ENCODE data around the gene KCTD19. TPM values are rescaled to one million over a fixed set of nuclear protein-coding genes. Genes with fewer than 3 reads are reported as not detected.
A peak's percentile ranks its signal among the peaks of the same experiment; 100 is the strongest.

The KCTD19 gene
- total and polyA plus RNA-seq, 3 experiments from 2014 or later: 0.71 to 1.4 TPM; not detected in 1

DNA sequence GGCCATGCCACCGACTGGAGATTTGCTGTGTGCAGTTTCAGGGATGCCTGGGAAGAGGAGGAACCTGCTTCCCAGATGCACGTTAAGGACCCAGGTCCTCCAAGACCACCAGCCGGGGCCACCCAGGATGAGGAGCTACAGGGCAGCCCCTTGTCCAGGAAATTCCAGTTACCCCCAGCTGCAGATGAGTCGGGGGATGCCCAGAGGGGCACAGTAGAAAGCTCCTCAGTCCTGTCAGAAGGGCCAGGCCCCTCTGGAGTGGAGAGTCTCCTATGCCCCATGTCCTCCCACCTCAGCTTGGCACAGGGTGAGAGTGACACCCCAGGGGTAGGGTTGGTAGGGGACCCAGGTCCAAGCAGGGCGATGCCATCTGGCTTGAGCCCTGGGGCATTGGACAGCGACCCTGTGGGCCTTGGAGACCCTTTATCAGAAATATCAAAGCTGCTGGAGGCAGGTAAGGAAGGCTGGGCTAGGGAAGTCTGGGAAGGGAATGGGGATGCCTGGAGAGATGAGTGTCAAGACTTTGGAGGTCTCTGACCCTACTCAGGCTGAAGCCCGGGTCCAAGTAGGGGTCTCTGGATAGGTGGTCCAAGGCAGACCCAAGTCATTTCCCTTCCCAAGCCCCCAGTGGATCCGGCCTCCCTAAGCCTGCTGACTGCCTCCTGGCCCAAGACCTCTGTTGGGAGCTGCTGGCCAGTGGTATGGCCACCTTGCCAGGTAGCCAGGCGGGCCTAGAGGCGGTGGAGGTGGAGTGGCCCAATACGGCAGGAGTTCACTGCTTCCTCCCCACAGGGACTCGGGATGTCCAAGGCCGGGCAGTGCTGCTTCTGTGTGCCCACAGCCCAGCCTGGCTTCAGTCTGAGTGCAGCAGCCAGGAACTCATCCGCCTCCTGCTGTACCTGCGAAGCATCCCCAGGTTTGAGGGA, 46.2 kb downstream of the KCTD19 start:
- H3K27me3 ChIP-seq (ENCODE audit: insufficient read depth, low read length, poor library complexity, severe bottlenecking): no peaks in the 10 kb centered on the region
- H3K27ac Mint-ChIP-seq: peak overlapping the region in 3 of 8 donors; percentile 5 to 72 (median 57)

GRCh38 chr16:67279296-67280089, 47.0 kb downstream of the KCTD19 start, which contains the start of gene PLEKHG4:
TSS of gene PLEKHG4 (plus strand) at chr16:67279532. CDS start at chr16:67280045, 513 bp downstream.
- peaks cover 10 to 22% (median 16%) of the 10 kb centered on the region in 3 donors for H3K4me1 Mint-ChIP-seq
- ChIA-PET CTCF (interaction anchor here (0.9 to 2.0 kb wide), 5 partner anchors 8 to 51 kb away, joined by 3 to 4 read pairs (median 3); no protein-coding TSS in a partner anchor), POLR2A (interaction anchor here (0.6 kb wide), 2 partner anchors 11 to 241 kb away, joined by 3 to 5 read pairs; no protein-coding TSS in a partner anchor)
- peak within 1 kb of the TSS; percentile 77 to 89 (median 81) for H3K4me3 Mint-ChIP-seq
- H3K27ac ChIP-seq (ENCODE audit: low read depth, low read length): peak within 1 kb of the TSS; percentile 67
- no peaks in the 10 kb centered on the region for H3K27me3 ChIP-seq (ENCODE audit: insufficient read depth, low read length, poor library complexity, severe bottlenecking)
- H3K36me3 ChIP-seq (ENCODE audit: insufficient read depth, low read length): no peaks in the 10 kb centered on the region
- peak within 1 kb of the TSS; percentile 79 for H3K4me3 ChIP-seq (ENCODE audit: low read length)
- H3K9me3 Mint-ChIP-seq: no peaks in the 10 kb centered on the region
- peak; percentile 69 to 84 (median 71) for DNase-seq
- H3K9me3 ChIP-seq (ENCODE audit: low read length): no peaks in the 10 kb centered on the region
- no peaks in the 10 kb centered on the region for H3K27me3 Mint-ChIP-seq
- H3K36me3 Mint-ChIP-seq: peaks cover 0 to 19% (median 3%) of the 10 kb centered on the region in 3 donors
- peaks cover 17% of the 10 kb centered on the region for H3K4me1 ChIP-seq (ENCODE audit: insufficient read depth, low read length)
- peak within 1 kb of the TSS in 5 of 8 donors; percentile 67 to 89 (median 83) for H3K27ac Mint-ChIP-seq

More for the DNA sequence above, 46.2 kb downstream of the KCTD19 start:
- H3K9me3 ChIP-seq (ENCODE audit: low read length): no peaks in the 10 kb centered on the region
- POLR2A ChIA-PET: interaction anchor here (0.6 kb wide), 1 partner anchor 242 kb away, joined by 3 read pairs; no protein-coding TSS in a partner anchor
- H3K27ac ChIP-seq (ENCODE audit: low read depth, low read length): peak overlapping the region; percentile 64
- Mint-ChIP-seq H3K4me1 (peaks cover 9 to 20% (median 16%) of the 10 kb centered on the region in 3 donors), H3K4me3 (peak overlapping the region; percentile 39 to 85 (median 55)), H3K36me3 (peaks cover 0 to 16% (median 3%) of the 10 kb centered on the region in 3 donors), H3K9me3 (no peaks in the 10 kb centered on the region), H3K27me3 (no peaks in the 10 kb centered on the region)
- CTCF ChIA-PET: interaction anchor here (2.0 kb wide), 1 partner anchor 20 kb away, joined by 4 read pairs; no protein-coding TSS in a partner anchor
- peaks cover 17% of the 10 kb centered on the region for H3K4me1 ChIP-seq (ENCODE audit: insufficient read depth, low read length)
- H3K36me3 ChIP-seq (ENCODE audit: insufficient read depth, low read length): no peaks in the 10 kb centered on the region
- H3K4me3 ChIP-seq (ENCODE audit: low read length): peak overlapping the region; percentile 41
- peak in 1 of 5 donors; percentile 44 for DNase-seq

DNA sequence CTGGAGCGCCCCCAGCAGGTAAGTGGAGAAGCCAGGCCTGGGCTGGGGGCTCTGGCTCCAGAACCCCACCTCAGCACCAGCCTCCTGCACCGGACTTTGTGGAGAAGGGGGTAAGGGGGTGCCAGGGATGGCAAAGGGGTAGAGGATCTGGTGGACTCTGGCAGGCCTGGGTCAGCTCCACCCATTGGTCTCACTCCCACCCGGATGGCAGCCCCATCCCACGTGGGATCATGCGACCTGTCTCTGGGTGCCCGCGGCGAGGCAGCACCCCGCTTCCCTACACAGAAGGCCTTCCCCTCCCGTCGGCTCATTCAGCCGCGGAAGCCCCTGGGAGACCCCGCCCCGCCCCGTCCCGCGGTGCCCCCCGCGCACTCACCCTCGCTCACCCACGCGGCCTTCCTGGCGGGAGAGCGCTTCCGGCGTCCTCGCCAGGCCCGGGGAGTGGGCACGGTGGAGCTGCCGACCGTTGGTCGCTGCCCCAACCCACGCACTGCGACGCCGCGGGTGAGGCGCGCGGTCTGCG, 47.7 kb downstream of the KCTD19 start:
- peak in 3 of 5 donors; percentile 36 to 65 (median 40) for DNase-seq
- CTCF ChIA-PET: interaction anchor here (0.6 to 1.2 kb wide), 6 partner anchors 9 to 55 kb away, joined by 3 to 4 read pairs (median 3); no protein-coding TSS in a partner anchor
- H3K36me3 Mint-ChIP-seq: peaks cover 0 to 19% (median 5%) of the 10 kb centered on the region in 3 donors
- POLR2A ChIA-PET: interaction anchor here (0.6 kb wide), 2 partner anchors 11 to 652 kb away, joined by 3 to 5 read pairs; no protein-coding TSS in a partner anchor
- Histone ChIP-seq H3K4me1 (ENCODE audit: insufficient read depth, low read length) (peaks cover 17% of the 10 kb centered on the region), H3K27ac (ENCODE audit: low read depth, low read length) (peak overlapping the region; percentile 67), H3K4me3 (ENCODE audit: low read length) (peak overlapping the region; percentile 79), H3K27me3 (ENCODE audit: insufficient read depth, low read length, poor library complexity, severe bottlenecking) (no peaks in the 10 kb centered on the region), H3K36me3 (ENCODE audit: insufficient read depth, low read length) (no peaks in the 10 kb centered on the region), H3K9me3 (ENCODE audit: low read length) (no peaks in the 10 kb centered on the region)
- H3K4me3 Mint-ChIP-seq: peak overlapping the region; percentile 77 to 89 (median 81)
- peaks cover 10 to 22% (median 16%) of the 10 kb centered on the region in 3 donors for H3K4me1 Mint-ChIP-seq
- no peaks in the 10 kb centered on the region for H3K9me3 Mint-ChIP-seq
- no peaks in the 10 kb centered on the region for H3K27me3 Mint-ChIP-seq
- H3K27ac Mint-ChIP-seq: peak overlapping the region in 5 of 8 donors; percentile 60 to 89 (median 83)

DNA sequence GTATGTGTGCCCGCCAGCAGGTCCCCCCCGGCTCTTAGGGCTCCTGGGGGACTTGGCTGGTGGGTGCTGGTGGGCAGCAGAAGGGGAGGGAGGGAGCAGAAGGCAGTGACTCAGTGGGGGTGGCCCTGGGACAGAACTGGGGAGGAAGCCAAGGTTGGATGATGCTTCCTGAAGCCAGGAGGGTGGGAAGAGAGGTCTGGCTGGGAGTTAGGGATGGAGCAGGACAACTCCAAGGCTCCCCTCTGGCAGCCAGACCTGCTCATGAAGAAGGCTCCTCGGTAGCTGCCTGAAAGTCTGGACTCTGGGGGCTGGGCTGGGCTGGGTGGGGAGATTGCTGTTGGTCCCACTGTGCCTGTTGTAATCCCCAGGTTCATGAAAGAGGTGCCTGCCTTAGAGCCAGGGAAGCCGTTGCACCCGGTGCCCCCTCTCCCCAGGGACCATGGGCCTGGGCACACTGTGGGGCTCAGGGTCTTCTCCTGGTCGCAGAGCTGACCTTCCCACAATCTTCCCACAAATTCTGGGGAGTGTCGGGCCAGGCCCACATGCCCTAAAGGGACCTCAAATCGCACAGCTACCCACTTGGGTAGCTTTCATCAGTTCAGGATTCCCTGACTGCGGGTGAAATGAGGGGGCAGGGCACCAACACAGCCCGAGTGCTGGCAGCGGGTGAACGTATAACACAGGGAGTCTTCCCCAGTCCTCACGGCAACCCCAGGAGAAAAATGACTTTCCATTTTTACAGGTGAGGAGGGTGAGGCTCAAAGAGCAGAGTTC, 48.4 kb downstream of the KCTD19 start:
- H3K36me3 ChIP-seq (ENCODE audit: insufficient read depth, low read length): no peaks in the 10 kb centered on the region
- H3K27me3 Mint-ChIP-seq: no peaks in the 10 kb centered on the region

GRCh38 chr16:67277294-67277998, 49.1 kb downstream of the KCTD19 start:
- peak overlapping the region; percentile 67 for H3K27ac ChIP-seq (ENCODE audit: low read depth, low read length)
- H3K36me3 ChIP-seq (ENCODE audit: insufficient read depth, low read length): no peaks in the 10 kb centered on the region
- Mint-ChIP-seq H3K4me1 (peaks cover 8 to 22% (median 16%) of the 10 kb centered on the region in 3 donors), H3K9me3 (no peaks in the 10 kb centered on the region), H3K36me3 (peaks cover 0 to 21% (median 5%) of the 10 kb centered on the region in 3 donors), H3K27me3 (no peaks in the 10 kb centered on the region), H3K27ac (peak overlapping the region in 5 of 8 donors; percentile 43 to 71 (median 63)), H3K4me3 (peak overlapping the region; percentile 15 to 87 (median 55))
- H3K27me3 ChIP-seq (ENCODE audit: insufficient read depth, low read length, poor library complexity, severe bottlenecking): no peaks in the 10 kb centered on the region
- DNase-seq: peak in 1 of 5 donors; percentile 8
- H3K4me1 ChIP-seq (ENCODE audit: insufficient read depth, low read length): peaks cover 17% of the 10 kb centered on the region
- ChIA-PET CTCF (interaction anchor here (1.1 to 1.6 kb wide), 3 partner anchors 9 to 139 kb away, joined by 3 to 4 read pairs (median 3); partner anchors contain the start of gene ZDHHC1), POLR2A (no interaction called here)
- H3K4me3 ChIP-seq (ENCODE audit: low read length): no peak overlapping the region
- H3K9me3 ChIP-seq (ENCODE audit: low read length): no peaks in the 10 kb centered on the region

More for the DNA sequence above, 48.4 kb downstream of the KCTD19 start:
- Mint-ChIP-seq H3K36me3 (peaks cover 0 to 21% (median 5%) of the 10 kb centered on the region in 3 donors), H3K4me3 (peak overlapping the region; percentile 77 to 89 (median 81)), H3K27ac (peak overlapping the region in 6 of 8 donors; percentile 60 to 89 (median 77)), H3K9me3 (no peaks in the 10 kb centered on the region), H3K4me1 (peaks cover 8 to 22% (median 16%) of the 10 kb centered on the region in 3 donors)
- peak overlapping the region; percentile 67 for H3K27ac ChIP-seq (ENCODE audit: low read depth, low read length)
- peaks cover 17% of the 10 kb centered on the region for H3K4me1 ChIP-seq (ENCODE audit: insufficient read depth, low read length)
- CTCF ChIA-PET: interaction anchor here (0.6 to 1.6 kb wide), 8 partner anchors 9 to 124 kb away, joined by 3 to 4 read pairs (median 3); no protein-coding TSS in a partner anchor
- no peaks in the 10 kb centered on the region for H3K27me3 ChIP-seq (ENCODE audit: insufficient read depth, low read length, poor library complexity, severe bottlenecking)
- POLR2A ChIA-PET: interaction anchor here (0.6 kb wide), 1 partner anchor 652 kb away, joined by 3 read pairs; no protein-coding TSS in a partner anchor
- no peaks in the 10 kb centered on the region for H3K9me3 ChIP-seq (ENCODE audit: low read length)
- peak overlapping the region; percentile 79 for H3K4me3 ChIP-seq (ENCODE audit: low read length)
- DNase-seq: peak in 1 of 5 donors; percentile 22

DNA sequence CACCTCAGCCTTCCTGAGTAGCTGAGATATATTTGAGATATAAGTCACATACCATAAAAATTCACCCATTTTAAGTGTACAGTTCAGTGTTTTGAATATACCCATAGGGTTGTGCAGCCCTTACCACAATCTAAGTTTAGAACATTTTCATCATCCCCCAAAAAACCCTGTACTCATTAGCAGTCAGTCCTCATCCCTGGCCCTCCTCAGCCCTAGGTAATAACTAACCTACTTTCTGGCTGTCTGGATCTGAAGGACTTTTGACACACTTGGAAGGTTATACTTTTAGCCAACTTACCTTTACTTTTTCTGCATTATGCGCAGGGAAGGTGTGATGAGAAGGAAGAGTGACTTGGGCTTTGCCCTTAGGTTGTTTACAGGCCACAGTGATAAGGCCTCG, 51.2 kb downstream of the KCTD19 start:
- H3K4me1 Mint-ChIP-seq: peaks cover 8 to 22% (median 16%) of the 10 kb centered on the region in 3 donors
- peaks cover 0 to 21% (median 5%) of the 10 kb centered on the region in 3 donors for H3K36me3 Mint-ChIP-seq
- H3K9me3 Mint-ChIP-seq: no peaks in the 10 kb centered on the region
- no peaks in the 10 kb centered on the region for H3K36me3 ChIP-seq (ENCODE audit: insufficient read depth, low read length)
- no peaks in the 10 kb centered on the region for H3K27me3 ChIP-seq (ENCODE audit: insufficient read depth, low read length, poor library complexity, severe bottlenecking)
- ChIA-PET CTCF (no interaction called here), POLR2A (no interaction called here)
- no peak overlapping the region for H3K4me3 ChIP-seq (ENCODE audit: low read length)
- DNase-seq: no peak
- no peak overlapping the region for H3K27ac ChIP-seq (ENCODE audit: low read depth, low read length)
- H3K4me1 ChIP-seq (ENCODE audit: insufficient read depth, low read length): peaks cover 17% of the 10 kb centered on the region
- no peaks in the 10 kb centered on the region for H3K9me3 ChIP-seq (ENCODE audit: low read length)
- no peak overlapping the region for H3K4me3 Mint-ChIP-seq
- peak overlapping the region in 1 of 8 donors; percentile 32 for H3K27ac Mint-ChIP-seq
- no peaks in the 10 kb centered on the region for H3K27me3 Mint-ChIP-seq

Measured in CD8-positive, alpha-beta memory T cell (primary cell).